Measurements from ENCODE around the gene URB2. TPM values are rescaled to one million over a fixed set of nuclear protein-coding genes. Genes with fewer than 3 reads are reported as not detected.

URB2 gene
- polyA plus RNA-seq, 1 of the 3 experiments (the other 2 are of a cell fraction) = 8.2 TPM

DNA sequence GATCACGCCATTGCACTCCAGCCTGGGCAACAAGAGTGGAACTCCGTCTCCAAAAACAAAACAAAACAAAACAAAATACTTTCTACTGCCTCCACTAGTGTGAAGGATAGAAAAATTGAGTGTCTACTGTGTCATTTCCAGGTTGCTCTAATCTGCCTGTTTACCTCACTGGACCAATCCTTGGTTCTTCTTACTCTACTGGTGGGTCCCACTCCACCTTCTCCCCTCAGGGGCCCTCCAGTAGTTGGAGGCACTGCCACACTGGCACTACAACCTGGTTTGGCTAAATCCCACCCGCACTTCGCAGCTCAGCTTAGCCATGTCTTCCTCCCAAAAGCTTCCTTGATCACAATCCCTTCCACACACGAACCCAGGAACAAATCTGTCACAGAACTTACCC lies 2.8 kb upstream of the URB2 start:
- no peaks in the 10 kb centered on the region for H3K9me3 ChIP-seq
- ChIA-PET POLR2A (interaction anchor here (1.7 kb wide), 1 partner anchor 64 kb away, joined by 9 read pairs; the partner anchor contains the start of gene ABCB10), CTCF (interaction anchor here (1.4 to 3.7 kb wide), 3 partner anchors 14 to 544 kb away, joined by 3 to 13 read pairs (median 4); partner anchors contain the start of gene ABCB10)
- H3K79me2 ChIP-seq (ENCODE audit: insufficient read depth) = peaks cover 91% of the 10 kb centered on the region
- H3K36me3 ChIP-seq (replicated peaks in 1 of 2; ENCODE audit: control insufficient read depth in 1 of 2, insufficient read depth in 2 of 2, low read length in 1 of 2) = no peaks in the 10 kb centered on the region
- no peak overlapping the region for H3K4me2 ChIP-seq
- no peak overlapping the region for H3K27ac ChIP-seq (ENCODE audit: low read depth in 2 of 2, low read length in 1 of 2)
- no peak overlapping the region for H2AFZ ChIP-seq (ENCODE audit: low read depth)
- H3K4me3 ChIP-seq (ENCODE audit: low read depth in 2 of 2, low read length in 1 of 2) = no peak overlapping the region
- no peak for TF ChIP-seq MEF2A (IDR thresholded peaks at IDR 0.05; ENCODE audit: borderline replicate concordance, low read depth)
- no peak for TF ChIP-seq RAD21 (IDR thresholded peaks at IDR 0.05; ENCODE audit: low read length)
- no peak for TF ChIP-seq GATA2 (CRISPR knock-in tag; IDR thresholded peaks at IDR 0.05)
- no peak for TF ChIP-seq FOSL2 (IDR thresholded peaks at IDR 0.05; ENCODE audit: borderline replicate concordance, low read depth)
- no peak for TF ChIP-seq EZH2phosphoT487 (IDR thresholded peaks at IDR 0.05; ENCODE audit: borderline replicate concordance, low read depth)
- TF ChIP-seq EP300 (IDR thresholded peaks at IDR 0.05; ENCODE audit: borderline replicate concordance in 1 of 2, low read depth in 1 of 2, low read length in 1 of 2) = no peak
- TF ChIP-seq YY1 (IDR thresholded peaks at IDR 0.05; ENCODE audit: low read depth) = no peak
- no peak for TF ChIP-seq ELF1 (IDR thresholded peaks at IDR 0.05)
- TF ChIP-seq, protein P1, sequence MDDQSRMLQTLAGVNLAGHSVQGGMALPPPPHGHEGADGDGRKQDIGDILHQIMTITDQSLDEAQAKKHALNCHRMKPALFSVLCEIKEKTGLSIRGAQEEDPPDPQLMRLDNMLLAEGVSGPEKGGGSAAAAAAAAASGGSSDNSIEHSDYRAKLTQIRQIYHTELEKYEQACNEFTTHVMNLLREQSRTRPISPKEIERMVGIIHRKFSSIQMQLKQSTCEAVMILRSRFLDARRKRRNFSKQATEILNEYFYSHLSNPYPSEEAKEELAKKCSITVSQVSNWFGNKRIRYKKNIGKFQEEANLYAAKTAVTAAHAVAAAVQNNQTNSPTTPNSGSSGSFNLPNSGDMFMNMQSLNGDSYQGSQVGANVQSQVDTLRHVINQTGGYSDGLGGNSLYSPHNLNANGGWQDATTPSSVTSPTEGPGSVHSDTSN (IDR thresholded peaks at IDR 0.05) = no peak
- TF ChIP-seq, protein P2, sequence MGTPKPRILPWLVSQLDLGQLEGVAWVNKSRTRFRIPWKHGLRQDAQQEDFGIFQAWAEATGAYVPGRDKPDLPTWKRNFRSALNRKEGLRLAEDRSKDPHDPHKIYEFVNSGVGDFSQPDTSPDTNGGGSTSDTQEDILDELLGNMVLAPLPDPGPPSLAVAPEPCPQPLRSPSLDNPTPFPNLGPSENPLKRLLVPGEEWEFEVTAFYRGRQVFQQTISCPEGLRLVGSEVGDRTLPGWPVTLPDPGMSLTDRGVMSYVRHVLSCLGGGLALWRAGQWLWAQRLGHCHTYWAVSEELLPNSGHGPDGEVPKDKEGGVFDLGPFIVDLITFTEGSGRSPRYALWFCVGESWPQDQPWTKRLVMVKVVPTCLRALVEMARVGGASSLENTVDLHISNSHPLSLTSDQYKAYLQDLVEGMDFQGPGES (IDR thresholded peaks at IDR 0.05; ENCODE audit: low read depth, low read length) = no peak
- no peak for TF ChIP-seq RXRA (IDR thresholded peaks at IDR 0.05; ENCODE audit: borderline replicate concordance, low read depth)
- TF ChIP-seq SMC3 (IDR thresholded peaks at IDR 0.05; ENCODE audit: low read depth, low read length) = no peak
- TF ChIP-seq GABPA (IDR thresholded peaks at IDR 0.05; ENCODE audit: low read depth) = no peak
- TF ChIP-seq FOXJ3 (CRISPR knock-in tag; IDR thresholded peaks at IDR 0.05) = no peak
- peaks cover 53% of the 10 kb centered on the region for H4K20me1 ChIP-seq (ENCODE audit: insufficient read depth)
- no peaks in the 10 kb centered on the region for H3F3A ChIP-seq (replicated peaks; ENCODE audit: insufficient read depth)
- H3K27me3 ChIP-seq (ENCODE audit: insufficient read depth) = no peaks in the 10 kb centered on the region
- peaks cover 5 to 19% of the 10 kb centered on the region in 2 experiments; a peak in 3 of 4 replicates for H3K4me1 ChIP-seq (ENCODE audit: control insufficient read depth in 1 of 2, insufficient read depth in 2 of 2, low read depth in 1 of 2, low read length in 1 of 2)
- DNase-seq = no peak
- whole genome bisulfite sequencing (ENCODE audit: low lambda C conversion rate) = 92% methylated on average over 5 of the region's 5 CpGs
- H3K9me2 ChIP-seq = no peaks in the 10 kb centered on the region
- no peak overlapping the region for H3K9ac ChIP-seq

DNA sequence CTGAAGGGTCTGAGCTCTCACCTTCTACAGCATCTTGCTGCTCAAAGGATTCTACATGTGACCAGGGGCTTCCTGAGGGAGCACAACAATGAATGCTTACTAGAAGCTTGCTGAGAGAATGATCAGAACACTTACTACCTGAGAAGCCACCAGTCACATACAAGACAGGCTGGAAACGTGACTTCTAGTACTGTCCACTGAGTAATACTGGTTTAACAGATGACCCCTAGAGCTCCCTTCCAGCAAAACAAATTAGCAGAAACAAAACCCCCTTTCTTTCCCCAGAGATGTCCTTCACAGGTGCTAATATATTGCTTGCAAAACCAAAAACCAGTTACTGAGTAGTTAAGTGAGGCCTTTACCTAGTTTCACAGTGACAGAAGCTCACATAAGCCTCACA lies 2.2 kb upstream of the URB2 start:
- Histone ChIP-seq H3K27me3 (ENCODE audit: insufficient read depth) (no peaks in the 10 kb centered on the region), H3K4me2 (peak overlapping the region; percentile 80), H2AFZ (ENCODE audit: low read depth) (no peak overlapping the region), H4K20me1 (ENCODE audit: insufficient read depth) (peaks cover 52% of the 10 kb centered on the region), H3F3A (replicated peaks; ENCODE audit: insufficient read depth) (no peaks in the 10 kb centered on the region), H3K79me2 (ENCODE audit: insufficient read depth) (peaks cover 91% of the 10 kb centered on the region), H3K27ac (ENCODE audit: low read depth in 2 of 2, low read length in 1 of 2) (no peak overlapping the region), H3K4me3 (ENCODE audit: low read depth in 2 of 2, low read length in 1 of 2) (no peak overlapping the region), H3K9me2 (no peaks in the 10 kb centered on the region), H3K9me3 (no peaks in the 10 kb centered on the region), H3K36me3 (replicated peaks in 1 of 2; ENCODE audit: control insufficient read depth in 1 of 2, insufficient read depth in 2 of 2, low read length in 1 of 2) (peaks cover 0 to 4% of the 10 kb centered on the region in 2 experiments), H3K9ac (no peak overlapping the region), H3K4me1 (ENCODE audit: control insufficient read depth in 1 of 2, insufficient read depth in 2 of 2, low read depth in 1 of 2, low read length in 1 of 2) (peaks cover 5 to 21% of the 10 kb centered on the region in 2 experiments; a peak in 3 of 4 replicates)
- CTCF ChIA-PET = interaction anchor here (0.6 to 5.1 kb wide), 8 partner anchors 8 to 646 kb away, joined by 3 to 42 read pairs (median 4); partner anchors contain the start of gene ABCB10
- POLR2A ChIA-PET = interaction anchor here (0.6 to 1.7 kb wide), 2 partner anchors 25 to 65 kb away, joined by 4 to 9 read pairs; partner anchors contain the start of gene ABCB10
- TF ChIP-seq, protein P3, sequence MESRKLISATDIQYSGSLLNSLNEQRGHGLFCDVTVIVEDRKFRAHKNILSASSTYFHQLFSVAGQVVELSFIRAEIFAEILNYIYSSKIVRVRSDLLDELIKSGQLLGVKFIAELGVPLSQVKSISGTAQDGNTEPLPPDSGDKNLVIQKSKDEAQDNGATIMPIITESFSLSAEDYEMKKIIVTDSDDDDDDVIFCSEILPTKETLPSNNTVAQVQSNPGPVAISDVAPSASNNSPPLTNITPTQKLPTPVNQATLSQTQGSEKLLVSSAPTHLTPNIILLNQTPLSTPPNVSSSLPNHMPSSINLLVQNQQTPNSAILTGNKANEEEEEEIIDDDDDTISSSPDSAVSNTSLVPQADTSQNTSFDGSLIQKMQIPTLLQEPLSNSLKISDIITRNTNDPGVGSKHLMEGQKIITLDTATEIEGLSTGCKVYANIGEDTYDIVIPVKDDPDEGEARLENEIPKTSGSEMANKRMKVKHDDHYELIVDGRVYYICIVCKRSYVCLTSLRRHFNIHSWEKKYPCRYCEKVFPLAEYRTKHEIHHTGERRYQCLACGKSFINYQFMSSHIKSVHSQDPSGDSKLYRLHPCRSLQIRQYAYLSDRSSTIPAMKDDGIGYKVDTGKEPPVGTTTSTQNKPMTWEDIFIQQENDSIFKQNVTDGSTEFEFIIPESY (IDR thresholded peaks at IDR 0.05; ENCODE audit: borderline replicate concordance, low read depth) = no peak
- no peak for TF ChIP-seq RCOR1 (IDR thresholded peaks at IDR 0.05; ENCODE audit: low read length)
- no peak for TF ChIP-seq CHD2 (IDR thresholded peaks at IDR 0.05; ENCODE audit: low read length, partially characterized antibody)
- no peak for TF ChIP-seq TCF12 (IDR thresholded peaks at IDR 0.05)
- no peak for TF ChIP-seq GATA2 (CRISPR knock-in tag; IDR thresholded peaks at IDR 0.05)
- no peak for TF ChIP-seq MEF2A (IDR thresholded peaks at IDR 0.05; ENCODE audit: borderline replicate concordance, low read depth)
- TF ChIP-seq TEAD4 (IDR thresholded peaks at IDR 0.05; ENCODE audit: borderline replicate concordance, insufficient read depth) = no peak
- TF ChIP-seq, protein P4, sequence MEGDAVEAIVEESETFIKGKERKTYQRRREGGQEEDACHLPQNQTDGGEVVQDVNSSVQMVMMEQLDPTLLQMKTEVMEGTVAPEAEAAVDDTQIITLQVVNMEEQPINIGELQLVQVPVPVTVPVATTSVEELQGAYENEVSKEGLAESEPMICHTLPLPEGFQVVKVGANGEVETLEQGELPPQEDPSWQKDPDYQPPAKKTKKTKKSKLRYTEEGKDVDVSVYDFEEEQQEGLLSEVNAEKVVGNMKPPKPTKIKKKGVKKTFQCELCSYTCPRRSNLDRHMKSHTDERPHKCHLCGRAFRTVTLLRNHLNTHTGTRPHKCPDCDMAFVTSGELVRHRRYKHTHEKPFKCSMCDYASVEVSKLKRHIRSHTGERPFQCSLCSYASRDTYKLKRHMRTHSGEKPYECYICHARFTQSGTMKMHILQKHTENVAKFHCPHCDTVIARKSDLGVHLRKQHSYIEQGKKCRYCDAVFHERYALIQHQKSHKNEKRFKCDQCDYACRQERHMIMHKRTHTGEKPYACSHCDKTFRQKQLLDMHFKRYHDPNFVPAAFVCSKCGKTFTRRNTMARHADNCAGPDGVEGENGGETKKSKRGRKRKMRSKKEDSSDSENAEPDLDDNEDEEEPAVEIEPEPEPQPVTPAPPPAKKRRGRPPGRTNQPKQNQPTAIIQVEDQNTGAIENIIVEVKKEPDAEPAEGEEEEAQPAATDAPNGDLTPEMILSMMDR (IDR thresholded peaks at IDR 0.05) = no peak
- TF ChIP-seq RAD21 (IDR thresholded peaks at IDR 0.05; ENCODE audit: low read length) = no peak
- TF ChIP-seq POLR2AphosphoS5 (IDR thresholded peaks at IDR 0.05; ENCODE audit: low read depth, low read length) = no peak
- DNase-seq = no peak
- 100% methylated on average over 1 of the region's 1 CpG for WGBS (ENCODE audit: low lambda C conversion rate)

All from SK-N-SH (cell line).